ENCODE measurements around the gene EIF3B. TPM values are rescaled to one million over a fixed set of nuclear protein-coding genes. Genes with fewer than 3 reads are reported as not detected.
"Not testable (repeated sequence)": the region's sequence is repeated elsewhere in the genome, so short reads cannot be mapped to it uniquely, and the experiment has no call there.

EIF3B gene
- total RNA-seq, 6 experiments from 2014 or later = 175 to 207 (median 180) TPM

GRCh38 chr7:2383543-2384274, 29.1 kb downstream of the EIF3B start:
- peaks cover 13% of the 10 kb centered on the region for H3K36me3 Mint-ChIP-seq (ENCODE audit: low read depth)
- H3K27ac Mint-ChIP-seq = no peak overlapping the region
- no peak overlapping the region for H3K4me3 Mint-ChIP-seq
- no peak for DNase-seq
- H3K4me1 Mint-ChIP-seq (ENCODE audit: low read depth) = peaks cover 5% of the 10 kb centered on the region; the same call in 1 of the 2 replicates
- H3K27me3 Mint-ChIP-seq (ENCODE audit: insufficient read depth) = peaks cover 5% of the 10 kb centered on the region
- no peaks in the 10 kb centered on the region for H3K9me3 Mint-ChIP-seq
- no peak for TF ChIP-seq CTCF (IDR thresholded peaks at IDR 0.05)

GRCh38 chr7:2384354-2385243, 30.0 kb downstream of the EIF3B start:
- no peak for DNase-seq
- no peak for TF ChIP-seq CTCF (IDR thresholded peaks at IDR 0.05)
- Mint-ChIP-seq H3K4me1 (ENCODE audit: low read depth) (peaks cover 10% of the 10 kb centered on the region), H3K27me3 (ENCODE audit: insufficient read depth) (peaks cover 5% of the 10 kb centered on the region), H3K36me3 (ENCODE audit: low read depth) (peaks cover 12% of the 10 kb centered on the region; the same call in 1 of the 2 replicates), H3K4me3 (no peak overlapping the region), H3K9me3 (no peaks in the 10 kb centered on the region), H3K27ac (no peak overlapping the region)

- not testable (repeated sequence) for H3K27ac Mint-ChIP-seq; H3K4me3 Mint-ChIP-seq; H3K27me3 Mint-ChIP-seq (ENCODE audit: insufficient read depth); H3K9me3 Mint-ChIP-seq; DNase-seq; H3K36me3 Mint-ChIP-seq (ENCODE audit: low read depth)
- H3K4me1 Mint-ChIP-seq (ENCODE audit: low read depth) = peaks cover 21% of the 10 kb centered on the region
These were observed 31.5 kb downstream of the EIF3B start for GRCh38 chr7:2386122-2386521.

- H3K4me1 Mint-ChIP-seq (ENCODE audit: low read depth) = peaks cover 21% of the 10 kb centered on the region
- no peak overlapping the region for H3K4me3 Mint-ChIP-seq
These were observed 32.5 kb downstream of the EIF3B start for GRCh38 chr7:2386964-2387669.

GRCh38 chr7:2387897-2388636, 33.4 kb downstream of the EIF3B start:
- TF ChIP-seq CTCF (IDR thresholded peaks at IDR 0.05) = no peak
- DNase-seq = no peak
- Mint-ChIP-seq H3K9me3 (no peaks in the 10 kb centered on the region), H3K4me3 (no peak overlapping the region), H3K27ac (no peak overlapping the region), H3K27me3 (ENCODE audit: insufficient read depth) (peaks cover 5% of the 10 kb centered on the region), H3K4me1 (ENCODE audit: low read depth) (peaks cover 21% of the 10 kb centered on the region), H3K36me3 (ENCODE audit: low read depth) (no peaks in the 10 kb centered on the region; the same call in 1 of the 2 replicates)

More at GRCh38 chr7:2386964-2387669, 32.5 kb downstream of the EIF3B start:
- no peak for TF ChIP-seq CTCF (IDR thresholded peaks at IDR 0.05)
- H3K27me3 Mint-ChIP-seq (ENCODE audit: insufficient read depth) = peaks cover 5% of the 10 kb centered on the region
- H3K36me3 Mint-ChIP-seq (ENCODE audit: low read depth) = no peaks in the 10 kb centered on the region; the same call in 1 of the 2 replicates
- no peak for DNase-seq
- no peaks in the 10 kb centered on the region for H3K9me3 Mint-ChIP-seq
- no peak overlapping the region for H3K27ac Mint-ChIP-seq

Data from HFFc6 (cell line).